ENCODE data around the gene HES7.

The HES7 gene

GRCh38 chr17:8133399-8133798, 9.5 kb upstream of the HES7 start:
- no peak for FAIRE-seq
- no peak for TF ChIP-seq CTCF (IDR thresholded peaks at IDR 0.05; ENCODE audit: insufficient read depth, missing control alignments)

GRCh38 chr17:8131844-8132441, 8.0 kb upstream of the HES7 start:
- no peak for FAIRE-seq
- no peak for TF ChIP-seq CTCF (IDR thresholded peaks at IDR 0.05; ENCODE audit: insufficient read depth, missing control alignments)
- no peak for DNase-seq (ENCODE audit: insufficient read length, low spot score)

More at GRCh38 chr17:8133399-8133798, 9.5 kb upstream of the HES7 start:
- no peak for DNase-seq (ENCODE audit: insufficient read length, low spot score)

- no peak for TF ChIP-seq CTCF (IDR thresholded peaks at IDR 0.05; ENCODE audit: insufficient read depth, missing control alignments)
- FAIRE-seq (no peak), DNase-seq (ENCODE audit: insufficient read length, low spot score) (no peak)
Observed at GRCh38 chr17:8128125-8128784, 4.3 kb upstream of the HES7 start.

GRCh38 chr17:8126491-8127066, 2.7 kb upstream of the HES7 start:
- TF ChIP-seq CTCF (IDR thresholded peaks at IDR 0.05; ENCODE audit: insufficient read depth, missing control alignments) = no peak
- no peak for DNase-seq (ENCODE audit: insufficient read length, low spot score)
- FAIRE-seq = no peak

- TF ChIP-seq CTCF (IDR thresholded peaks at IDR 0.05; ENCODE audit: insufficient read depth, missing control alignments) = no peak
- DNase-seq (ENCODE audit: insufficient read length, low spot score) = no peak
- FAIRE-seq = no peak
Observed at GRCh38 chr17:8125947-8126490, 2.1 kb upstream of the HES7 start.

- FAIRE-seq = no peak
- DNase-seq (ENCODE audit: insufficient read length, low spot score) = peak; percentile 79
- TF ChIP-seq CTCF (IDR thresholded peaks at IDR 0.05; ENCODE audit: insufficient read depth, missing control alignments) = no peak
Observed at GRCh38 chr17:8125154-8125946, 1.4 kb upstream of the HES7 start.

Measured in D721Med (cell line).